Measurements from ENCODE around the gene SPP1.

Gene SPP1

GRCh38 chr4:88030565-88031310, 55.2 kb downstream of the SPP1 start:
- no peak for TF ChIP-seq CTCF (conservative IDR thresholded peaks at IDR 0.05; ENCODE audit: low read depth)
- DNase-seq (ENCODE audit: low spot score) = no peak
- CTCF ChIA-PET = interaction anchor here (1.0 kb wide), 1 partner anchor 181 kb away, joined by 3 read pairs; no protein-coding TSS in a partner anchor
- POLR2A ChIA-PET (ENCODE audit: low non-redundant PET) = no interaction called here
- no peak overlapping the region for H3K27ac ChIP-seq
